GM10248 (cell line): ENCODE measurements around the gene RPL35.

Source experiments
- CTCF ChIA-PET: fragments of 300-600 bp; sonication (Branson Sonifier 250); formaldehyde crosslinking; extraction: SDS; loops from one replicate; lab custom pipeline; 2021; ENCODE audit warnings: antibody characterized with exemption; lab: Yijun Ruan, JAX
- POLR2A ChIA-PET: fragments of 350-650 bp; sonication (Branson Sonifier 250); formaldehyde crosslinking; extraction: SDS; loops from one replicate; lab custom pipeline; 2020; ENCODE audit warnings: antibody characterized with exemption; lab: Yijun Ruan, JAX
- DNase-seq: peaks from one replicate; pipeline ENCODE4 v3.0.0; 2012; ENCODE audit errors: extremely low spot score
- CTCF ChIP-seq: IDR thresholded peaks from 2 replicates; pipeline ENCODE4 v1.5.1; 2012; ENCODE audit warnings: mild to moderate bottlenecking, low read depth; ENCODE audit errors: extremely low read depth, missing control alignments, control extremely low read depth

The RPL35 gene

GRCh38 chr9:124855566-124855943 is 6.2 kb downstream of the RPL35 start:
- no peak for DNase-seq
- no peak for TF ChIP-seq CTCF
- CTCF ChIA-PET, result interaction anchor here (0.9 to 26.0 kb wide), 7 partner anchors 13 to 91 kb away, joined by 3 to 814 read pairs (median 62); partner anchors contain the start of genes ARPC5L, NR6A1, OLFML2A and RPL35
- POLR2A ChIA-PET, result interaction anchor here (2.0 to 2.4 kb wide), 2 partner anchors 10 to 85 kb away, joined by 9 to 10 read pairs; partner anchors contain the start of gene NR6A1

- POLR2A ChIA-PET, result interaction anchor here (1.2 to 2.4 kb wide), 2 partner anchors 26 to 84 kb away, joined by 3 to 9 read pairs; partner anchors contain the start of gene NR6A1
- CTCF ChIA-PET, result interaction anchor here (1.6 to 26.0 kb wide), 14 partner anchors 13 to 172 kb away, joined by 3 to 814 read pairs (median 28); partner anchors contain the start of genes ARPC5L, NR6A1, OLFML2A and RPL35
- TF ChIP-seq CTCF, result no peak
Observed at GRCh38 chr9:124854822-124855221, 6.9 kb downstream of the RPL35 start.

GRCh38 chr9:124854161-124854560 is 7.6 kb downstream of the RPL35 start:
- no peak for DNase-seq
- CTCF ChIA-PET, result interaction anchor here (1.0 to 26.0 kb wide), 30 partner anchors 14 to 516 kb away, joined by 3 to 814 read pairs (median 12); partner anchors contain the start of genes ARPC5L, NR6A1, OLFML2A and RPL35
- no peak for TF ChIP-seq CTCF
- POLR2A ChIA-PET, result interaction anchor here (0.5 to 2.4 kb wide), 5 partner anchors 10 to 84 kb away, joined by 3 to 9 read pairs (median 5); partner anchors contain the start of gene NR6A1

More at GRCh38 chr9:124854822-124855221, 6.9 kb downstream of the RPL35 start:
- DNase-seq, result no peak

GRCh38 chr9:124853605-124854143 is 8.1 kb downstream of the RPL35 start:
- CTCF ChIA-PET, result interaction anchor here (0.6 to 26.0 kb wide), 45 partner anchors 14 to 517 kb away, joined by 3 to 814 read pairs (median 7); partner anchors contain the start of genes ARPC5L, NR6A1, OLFML2A and RPL35
- TF ChIP-seq CTCF, result no peak
- no peak for DNase-seq
- POLR2A ChIA-PET, result interaction anchor here (0.5 to 2.4 kb wide), 5 partner anchors 8 to 83 kb away, joined by 4 to 9 read pairs (median 5); partner anchors contain the start of genes ARPC5L, NR6A1 and RPL35

- ChIA-PET POLR2A (interaction anchor here (0.5 to 0.8 kb wide), 3 partner anchors 9 to 290 kb away, joined by 3 to 4 read pairs (median 4); partner anchors contain the start of genes ARPC5L, RPL35 and SCAI), CTCF (interaction anchor here (0.6 to 26.0 kb wide), 55 partner anchors 13 to 522 kb away, joined by 3 to 814 read pairs (median 4); partner anchors contain the start of genes ARPC5L, NR6A1, OLFML2A and RPL35)
- TF ChIP-seq CTCF, result peak; percentile 97
- peak; percentile 89 for DNase-seq
Observed at GRCh38 chr9:124852829-124853531, 8.8 kb downstream of the RPL35 start, which contains the start of gene WDR38. WDR38 (plus strand) TSS chr9:124853460; CDS start chr9:124853532, 72 bp downstream.

GRCh38 chr9:124852121-124852828 is 9.5 kb downstream of the RPL35 start:
- ChIA-PET POLR2A (interaction anchor here (0.5 to 0.8 kb wide), 2 partner anchors 10 to 291 kb away, joined by 3 to 4 read pairs; partner anchors contain the start of genes ARPC5L, RPL35 and SCAI), CTCF (interaction anchor here (0.7 to 26.0 kb wide), 41 partner anchors 13 to 523 kb away, joined by 3 to 814 read pairs (median 7); partner anchors contain the start of genes ARPC5L, NR6A1, OLFML2A and RPL35)
- no peak for DNase-seq
- no peak for TF ChIP-seq CTCF
